RPMI8226 (cell line): Measurements from ENCODE around the gene BCL6.
A peak's percentile ranks its signal among the peaks of the same experiment; 100 is the strongest.

Experiments used
- DNase-seq: peaks from one replicate; pipeline ENCODE4 v3.0.0-alpha.2; 2015

The BCL6 gene

GRCh38 chr3:187738331-187739093 lies 6.8 kb downstream of the BCL6 start:
- DNase-seq = peak; percentile 47

- DNase-seq = no peak
These were observed 7.3 kb downstream of the BCL6 start for GRCh38 chr3:187738071-187738330.

GRCh38 chr3:187737368-187738070 lies 7.7 kb downstream of the BCL6 start:
- DNase-seq = no peak

- DNase-seq = no peak
These were observed 8.3 kb downstream of the BCL6 start for GRCh38 chr3:187737006-187737367.

- DNase-seq = no peak
These were observed 8.8 kb downstream of the BCL6 start for GRCh38 chr3:187736418-187736871.

GRCh38 chr3:187735837-187736236 lies 9.4 kb downstream of the BCL6 start:
- DNase-seq = no peak

GRCh38 chr3:187735383-187735782 lies 9.9 kb downstream of the BCL6 start:
- no peak for DNase-seq

GRCh38 chr3:187734841-187735240 lies 10.4 kb downstream of the BCL6 start:
- no peak for DNase-seq

- DNase-seq = no peak
These were observed 11.9 kb downstream of the BCL6 start for GRCh38 chr3:187733371-187733770.

GRCh38 chr3:187729598-187729997 lies 15.7 kb downstream of the BCL6 start:
- DNase-seq = no peak

- DNase-seq = no peak
These were observed 16.2 kb downstream of the BCL6 start for GRCh38 chr3:187728940-187729583.

- DNase-seq = no peak
These were observed 17.0 kb downstream of the BCL6 start for GRCh38 chr3:187728248-187728647.

- DNase-seq = no peak
These were observed 18.7 kb downstream of the BCL6 start for GRCh38 chr3:187726564-187726963.

- DNase-seq = no peak
These were observed 19.5 kb downstream of the BCL6 start for GRCh38 chr3:187725653-187726370.

GRCh38 chr3:187725224-187725623 lies 20.0 kb downstream of the BCL6 start:
- no peak for DNase-seq

- no peak for DNase-seq
These were observed 23.1 kb downstream of the BCL6 start for GRCh38 chr3:187722206-187722612.

- DNase-seq = no peak
These were observed 24.2 kb downstream of the BCL6 start for GRCh38 chr3:187721055-187721454.

- no peak for DNase-seq
These were observed 25.0 kb downstream of the BCL6 start for GRCh38 chr3:187720337-187720670.

- no peak for DNase-seq
These were observed 25.5 kb downstream of the BCL6 start for GRCh38 chr3:187719628-187720336.

- no peak for DNase-seq
These were observed 26.5 kb downstream of the BCL6 start for GRCh38 chr3:187718802-187719201.

GRCh38 chr3:187717572-187717971 lies 27.7 kb downstream of the BCL6 start:
- DNase-seq = no peak

GRCh38 chr3:187714404-187714979 lies 30.8 kb downstream of the BCL6 start:
- DNase-seq = peak; percentile 77

- peak; percentile 20 for DNase-seq
These were observed 31.8 kb downstream of the BCL6 start for GRCh38 chr3:187713504-187713903.
